ENCODE data around the gene TMED7. TPM values are rescaled to one million over a fixed set of nuclear protein-coding genes. Genes with fewer than 3 reads are reported as not detected.

Gene TMED7
- total and polyA plus RNA-seq, 2 of the 13 experiments (the other 11 are each of a cell fraction or from before 2014, with no cell fraction given): 58.0 to 113 TPM

GRCh38 chr5:115666023-115666422, 40.2 kb upstream of the TMED7 start:
- no peak for TF ChIP-seq ATF5 (CRISPR knock-in tag; IDR thresholded peaks at IDR 0.05; ENCODE audit: low read depth)
- no peak for TF ChIP-seq MIER2 (CRISPR knock-in tag; IDR thresholded peaks at IDR 0.05)
- no peak for TF ChIP-seq SMAD3 (CRISPR knock-in tag; IDR thresholded peaks at IDR 0.05)
- no peak for TF ChIP-seq FUBP1 (CRISPR knock-in tag; IDR thresholded peaks at IDR 0.05; ENCODE audit: borderline replicate concordance)
- no peak for TF ChIP-seq ZNF446 (CRISPR knock-in tag; IDR thresholded peaks at IDR 0.05)
- TF ChIP-seq PITX1 (CRISPR knock-in tag; IDR thresholded peaks at IDR 0.05): no peak
- no peak for TF ChIP-seq SATB2 (CRISPR knock-in tag; IDR thresholded peaks at IDR 0.05)
- TF ChIP-seq ZNF512B (CRISPR knock-in tag; IDR thresholded peaks at IDR 0.05; ENCODE audit: borderline replicate concordance): no peak
- no peak for TF ChIP-seq KLF15 (CRISPR knock-in tag; IDR thresholded peaks at IDR 0.05; ENCODE audit: borderline replicate concordance)
- no peak for TF ChIP-seq POLR2A (IDR thresholded peaks at IDR 0.05; ENCODE audit: insufficient read depth in 1 of 2, low read depth in 2 of 2, low read length in 2 of 2)
- no peak for TF ChIP-seq HMGXB4 (CRISPR knock-in tag; IDR thresholded peaks at IDR 0.05; ENCODE audit: borderline replicate concordance in 1 of 2, low read depth in 1 of 2)
- no peak for TF ChIP-seq ELK4 (CRISPR knock-in tag; IDR thresholded peaks at IDR 0.05; ENCODE audit: borderline replicate concordance)
- no peak for TF ChIP-seq GZF1 (CRISPR knock-in tag; IDR thresholded peaks at IDR 0.05)
- TF ChIP-seq ZBTB21 (CRISPR knock-in tag; IDR thresholded peaks at IDR 0.05): no peak
- TF ChIP-seq ZNF24 (IDR thresholded peaks at IDR 0.05): no peak
- BruUV-seq (replicated peaks): no TSS peak
- Histone ChIP-seq H3K4me1 (ENCODE audit: insufficient read depth, low read length) (no peaks in the 10 kb centered on the region), H3K9ac (ENCODE audit: insufficient read depth, low read depth, low read length) (no peak overlapping the region), H3K9me3 (ENCODE audit: low read length) (peaks cover 4% of the 10 kb centered on the region; the same call in 1 of the 2 replicates), H3K36me3 (replicated peaks in 1 of 2; ENCODE audit: control insufficient read depth in 1 of 2, insufficient read depth in 2 of 2, low read length in 2 of 2) (no peaks in the 10 kb centered on the region), H3K4me2 (ENCODE audit: low read depth, low read length) (no peak overlapping the region), H3K79me2 (ENCODE audit: insufficient read depth, low read length) (no peaks in the 10 kb centered on the region), H3K27me3 (ENCODE audit: control insufficient read depth in 1 of 2, insufficient read depth in 2 of 2, low read length in 2 of 2) (no peaks in the 10 kb centered on the region), H2AFZ (ENCODE audit: low read length) (no peak overlapping the region), H4K20me1 (ENCODE audit: insufficient read depth, low read length) (no peaks in the 10 kb centered on the region), H3K4me3 (replicated peaks in 1 of 3; ENCODE audit: insufficient read depth in 1 of 3, low read depth in 2 of 3, low read length in 3 of 3) (no peak overlapping the region), H3K27ac (ENCODE audit: extremely low read length, insufficient read depth, low read length) (no peak overlapping the region)
- ATAC-seq (no peak), FAIRE-seq (no peak), DNase-seq (ENCODE audit: low spot score) (no peak)
- ChIA-PET CTCF (ENCODE audit: low intra/inter-chr PET ratio, low total read pairs) (no interaction called here), POLR2A (no interaction called here)
- in situ Hi-C loops (cut with HindIII; ENCODE audit: extremely low pct_ligation_motif_present, low pct_unique_long_range_greater_than_20kb) (no loop called here), intact Hi-C loops (cut with micrococcal nuclease; ENCODE audit: unreplicated experiment) (no loop called here)
- 16% methylated on average over 2 of the region's 2 CpGs for WGBS (ENCODE audit: low lambda C conversion rate)

Data from HepG2 (cell line).